ENCODE measurements around the gene ARHGAP42.
"Not testable (repeated sequence)": the region's sequence is repeated elsewhere in the genome, so short reads cannot be mapped to it uniquely, and the experiment has no call there.

The ARHGAP42 gene

GRCh38 chr11:100727410-100727809 lies 40.3 kb downstream of the ARHGAP42 start:
- no peak for DNase-seq

GRCh38 chr11:100730266-100730665 lies 43.2 kb downstream of the ARHGAP42 start:
- no peak for DNase-seq

- no peak for DNase-seq
Observed at GRCh38 chr11:100731471-100731870, 44.4 kb downstream of the ARHGAP42 start.

GRCh38 chr11:100732949-100733348 lies 45.9 kb downstream of the ARHGAP42 start:
- DNase-seq: no peak

GRCh38 chr11:100734743-100735527 lies 47.8 kb downstream of the ARHGAP42 start:
- DNase-seq: no peak

- DNase-seq: no peak
Observed at GRCh38 chr11:100735949-100736675, 49.0 kb downstream of the ARHGAP42 start.

GRCh38 chr11:100738701-100739270 lies 51.7 kb downstream of the ARHGAP42 start:
- DNase-seq: no peak

- DNase-seq: no peak
Observed at GRCh38 chr11:100739666-100740065, 52.6 kb downstream of the ARHGAP42 start.

GRCh38 chr11:100740440-100740839 lies 53.4 kb downstream of the ARHGAP42 start:
- DNase-seq: no peak

GRCh38 chr11:100741866-100742625 lies 55.0 kb downstream of the ARHGAP42 start:
- DNase-seq: no peak

GRCh38 chr11:100746448-100746847 lies 59.4 kb downstream of the ARHGAP42 start:
- DNase-seq: no peak

- no peak for DNase-seq
Observed at GRCh38 chr11:100748153-100748552, 61.1 kb downstream of the ARHGAP42 start.

- not testable (repeated sequence) for DNase-seq
Observed at GRCh38 chr11:100749887-100750565, 62.9 kb downstream of the ARHGAP42 start.

- not testable (repeated sequence) for DNase-seq
Observed at GRCh38 chr11:100750566-100750891, 63.4 kb downstream of the ARHGAP42 start.

GRCh38 chr11:100752371-100753171 lies 65.5 kb downstream of the ARHGAP42 start:
- no peak for DNase-seq

- no peak for DNase-seq
Observed at GRCh38 chr11:100753172-100753543, 66.1 kb downstream of the ARHGAP42 start.

- no peak for DNase-seq
Observed at GRCh38 chr11:100753571-100753970, 66.5 kb downstream of the ARHGAP42 start.

GRCh38 chr11:100756559-100756958 lies 69.5 kb downstream of the ARHGAP42 start:
- no peak for DNase-seq

- DNase-seq: no peak
Observed at GRCh38 chr11:100757646-100758045, 70.6 kb downstream of the ARHGAP42 start.

GRCh38 chr11:100759106-100759505 lies 72.0 kb downstream of the ARHGAP42 start:
- DNase-seq: no peak

- DNase-seq: no peak
Observed at GRCh38 chr11:100759856-100760255, 72.8 kb downstream of the ARHGAP42 start.

GRCh38 chr11:100760744-100761143 lies 73.7 kb downstream of the ARHGAP42 start:
- DNase-seq: no peak

Measured in 8988T (cell line).